Measurements from ENCODE around the gene PDLIM7. TPM values are rescaled to one million over a fixed set of nuclear protein-coding genes. Genes with fewer than 3 reads are reported as not detected.

PDLIM7 gene
- total RNA-seq, 4 donors from 2014 or later, result 23.2 to 52.4 (median 34.8) TPM

- 64 to 69% methylated on average over 4 of the region's 4 CpGs for WGBS, 2 donors
- no peak overlapping the region for H3K27ac ChIP-seq
- H3K36me3 ChIP-seq, result no peaks in the 10 kb centered on the region
These were observed 22.4 kb downstream of the PDLIM7 start for GRCh38 chr5:177474846-177475562.

GRCh38 chr5:177474002-177474476 lies 23.4 kb downstream of the PDLIM7 start:
- Histone ChIP-seq H3K27ac (peak overlapping the region in 2 of 3 donors; percentile 66 to 84), H3K9me3 (no peaks in the 10 kb centered on the region), H3K4me1 (peaks cover 22 to 51% of the 10 kb centered on the region in 2 donors), H3K36me3 (no peaks in the 10 kb centered on the region), H3K27me3 (no peaks in the 10 kb centered on the region), H3K4me3 (replicated peaks in 1 of 3) (peak overlapping the region in 1 of 3 donors; percentile 77)
- TF ChIP-seq POLR2A (IDR thresholded peaks at IDR 0.05) (no peak), CTCF (IDR thresholded peaks at IDR 0.05) (no peak)
- no peak for DNase-seq
- 53 to 63% methylated on average over 7 of the region's 7 CpGs for WGBS, 2 donors
- intact Hi-C loops (cut with DNase I), result no loop called here

More at GRCh38 chr5:177474846-177475562, 22.4 kb downstream of the PDLIM7 start:
- no peak for TF ChIP-seq CTCF (IDR thresholded peaks at IDR 0.05)
- Histone ChIP-seq H3K4me1 (peaks cover 32 to 56% of the 10 kb centered on the region in 2 donors), H3K4me3 (replicated peaks in 1 of 3) (no peak overlapping the region), H3K9me3 (no peaks in the 10 kb centered on the region), H3K27me3 (no peaks in the 10 kb centered on the region)
- DNase-seq, result no peak
- intact Hi-C loops (cut with DNase I), result no loop called here

- intact Hi-C loops (cut with DNase I), result no loop called here
- DNase-seq, result peak; percentile 67 to 70
These were observed 23.9 kb downstream of the PDLIM7 start, which contains the start of gene DBN1 for GRCh38 chr5:177473443-177474001. Gene DBN1 (minus strand): TSS chr5:177473634. CDS start chr5:177473521, 113 bp downstream.

GRCh38 chr5:177472460-177473442 lies 24.7 kb downstream of the PDLIM7 start:
- DNase-seq, result peak; percentile 43 to 56
- Histone ChIP-seq H3K36me3 (peaks cover 0 to 4% of the 10 kb centered on the region in 2 donors), H3K27ac (peak overlapping the region; percentile 66 to 84 (median 66)), H3K9me3 (no peaks in the 10 kb centered on the region), H3K4me3 (replicated peaks in 1 of 3) (peak overlapping the region in 2 of 3 donors; percentile 62 to 77), H3K4me1 (peaks cover 12 to 38% of the 10 kb centered on the region in 2 donors), H3K27me3 (no peaks in the 10 kb centered on the region)
- no peak for TF ChIP-seq CTCF (IDR thresholded peaks at IDR 0.05)
- no peak for TF ChIP-seq POLR2A (IDR thresholded peaks at IDR 0.05)
- intact Hi-C loops (cut with DNase I), result no loop called here
- WGBS, 2 donors, result 0 to 2% methylated on average over 1 to 17 of the region's 93 CpGs

More at GRCh38 chr5:177473443-177474001, 23.9 kb downstream of the PDLIM7 start, which contains the start of gene DBN1:
- WGBS, 2 donors, result 4 to 7% methylated on average over 7 to 12 of the region's 69 CpGs
- Histone ChIP-seq H3K4me1 (peaks cover 17 to 46% of the 10 kb centered on the region in 2 donors), H3K9me3 (no peaks in the 10 kb centered on the region), H3K4me3 (replicated peaks in 1 of 3) (peak within 1 kb of the TSS in 2 of 3 donors; percentile 62 to 77), H3K27ac (peak within 1 kb of the TSS; percentile 66 to 84 (median 66)), H3K27me3 (no peaks in the 10 kb centered on the region), H3K36me3 (no peaks in the 10 kb centered on the region)
- TF ChIP-seq CTCF (IDR thresholded peaks at IDR 0.05) (no peak), POLR2A (IDR thresholded peaks at IDR 0.05) (peak in 1 of 2 donors; percentile 37)
